Right atrium auricular region (tissue), 2 donors: ENCODE data around the gene MTERF4. TPM values are rescaled to one million over a fixed set of nuclear protein-coding genes. Genes with fewer than 3 reads are reported as not detected.
A peak's percentile ranks its signal among the peaks of the same experiment; 100 is the strongest.

Experiments
- DNase-seq: peaks from one replicate; pipeline ENCODE4 v3.0.0-alpha.2; 2019; ENCODE audit warnings: low spot score
- H3K27ac ChIP-seq, 2 donors: fragments of 200-600 bp; sonication (generic); 1 replicate in 1 of 2; 2 replicates in 1 of 2; pipeline ENCODE4 v1.5.1; 2016 to 2019
- H3K27me3 ChIP-seq, 2 donors: fragments of 200-600 bp; sonication (generic); one replicate each; pipeline versions ENCODE4 v1.5.1 to v1.6.0; 2017 to 2019
- H3K36me3 ChIP-seq: fragments of 200-600 bp; sonication (generic); one replicate; pipeline ENCODE4 v1.5.1; 2016
- H3K4me1 ChIP-seq, 2 donors: fragments of 200-600 bp; sonication (generic); one replicate each; pipeline versions ENCODE4 v1.5.1 to v1.6.0; 2017 to 2019
- H3K4me3 ChIP-seq, 2 donors: fragments of 200-600 bp; sonication (generic); 1 replicate in 1 of 2; 2 replicates in 1 of 2; pipeline ENCODE4 v1.5.1; 2017 to 2019; ENCODE audit warnings: mild to moderate bottlenecking in 1 of 2, moderate library complexity in 1 of 2
- H3K9me3 ChIP-seq, 2 donors: fragments of 200-600 bp; sonication (generic); one replicate each; pipeline ENCODE4 v1.5.1; 2019
- total RNA-seq, 2 donors: library from RNA; depleted of rRNA; stranded (reverse); fragments of >200 nt; gene quantifications; one replicate each; pipeline ENCODE4 v1.1.0, GENCODE V29; 2016
- TF ChIP-seq, protein P1 (sequence below), 2 donors: fragments of 200-600 bp; sonication (generic); IDR thresholded peaks; one replicate each; pipeline ENCODE4 v1.5.1; 2019; ENCODE audit warnings: antibody characterized with exemption in 2 of 2

Gene MTERF4
- total RNA-seq, 2 donors from 2014 or later = 20.6 to 25.3 TPM

- no peak overlapping the region for H3K4me3 ChIP-seq
- peaks cover 0 to 7% of the 10 kb centered on the region in 2 donors for H3K4me1 ChIP-seq
- H3K36me3 ChIP-seq = peaks cover 12% of the 10 kb centered on the region
- no peak overlapping the region for H3K27ac ChIP-seq
- TF ChIP-seq, protein P1, sequence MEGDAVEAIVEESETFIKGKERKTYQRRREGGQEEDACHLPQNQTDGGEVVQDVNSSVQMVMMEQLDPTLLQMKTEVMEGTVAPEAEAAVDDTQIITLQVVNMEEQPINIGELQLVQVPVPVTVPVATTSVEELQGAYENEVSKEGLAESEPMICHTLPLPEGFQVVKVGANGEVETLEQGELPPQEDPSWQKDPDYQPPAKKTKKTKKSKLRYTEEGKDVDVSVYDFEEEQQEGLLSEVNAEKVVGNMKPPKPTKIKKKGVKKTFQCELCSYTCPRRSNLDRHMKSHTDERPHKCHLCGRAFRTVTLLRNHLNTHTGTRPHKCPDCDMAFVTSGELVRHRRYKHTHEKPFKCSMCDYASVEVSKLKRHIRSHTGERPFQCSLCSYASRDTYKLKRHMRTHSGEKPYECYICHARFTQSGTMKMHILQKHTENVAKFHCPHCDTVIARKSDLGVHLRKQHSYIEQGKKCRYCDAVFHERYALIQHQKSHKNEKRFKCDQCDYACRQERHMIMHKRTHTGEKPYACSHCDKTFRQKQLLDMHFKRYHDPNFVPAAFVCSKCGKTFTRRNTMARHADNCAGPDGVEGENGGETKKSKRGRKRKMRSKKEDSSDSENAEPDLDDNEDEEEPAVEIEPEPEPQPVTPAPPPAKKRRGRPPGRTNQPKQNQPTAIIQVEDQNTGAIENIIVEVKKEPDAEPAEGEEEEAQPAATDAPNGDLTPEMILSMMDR (IDR thresholded peaks at IDR 0.05) = no peak
- no peaks in the 10 kb centered on the region for H3K9me3 ChIP-seq
- peak; percentile 43 for DNase-seq
- no peaks in the 10 kb centered on the region for H3K27me3 ChIP-seq
These were observed 33.7 kb downstream of the MTERF4 start for GRCh38 chr2:241068136-241068941.

GRCh38 chr2:241067501-241068135 lies 34.5 kb downstream of the MTERF4 start:
- peak; percentile 49 for DNase-seq
- no peaks in the 10 kb centered on the region for H3K27me3 ChIP-seq

GRCh38 chr2:241066893-241067341 lies 35.2 kb downstream of the MTERF4 start:
- TF ChIP-seq, protein P1 (IDR thresholded peaks at IDR 0.05) = no peak
- Histone ChIP-seq H3K9me3 (no peaks in the 10 kb centered on the region), H3K27me3 (no peaks in the 10 kb centered on the region), H3K4me3 (no peak overlapping the region), H3K36me3 (peaks cover 12% of the 10 kb centered on the region), H3K4me1 (peaks cover 0 to 7% of the 10 kb centered on the region in 2 donors), H3K27ac (no peak overlapping the region)
- peak; percentile 36 for DNase-seq

More at GRCh38 chr2:241067501-241068135, 34.5 kb downstream of the MTERF4 start:
- Histone ChIP-seq H3K9me3 (no peaks in the 10 kb centered on the region), H3K36me3 (peaks cover 12% of the 10 kb centered on the region), H3K27ac (no peak overlapping the region), H3K4me3 (no peak overlapping the region), H3K4me1 (peaks cover 0 to 7% of the 10 kb centered on the region in 2 donors)
- TF ChIP-seq, protein P1 (IDR thresholded peaks at IDR 0.05) = no peak

GRCh38 chr2:241066171-241066892 lies 35.8 kb downstream of the MTERF4 start:
- H3K27ac ChIP-seq = no peak overlapping the region
- H3K36me3 ChIP-seq = peaks cover 12% of the 10 kb centered on the region
- DNase-seq = peak; percentile 47
- peaks cover 0 to 7% of the 10 kb centered on the region in 2 donors for H3K4me1 ChIP-seq
- no peaks in the 10 kb centered on the region for H3K9me3 ChIP-seq
- H3K4me3 ChIP-seq = no peak overlapping the region
- H3K27me3 ChIP-seq = no peaks in the 10 kb centered on the region
- TF ChIP-seq, protein P1 (IDR thresholded peaks at IDR 0.05) = no peak

DNA sequence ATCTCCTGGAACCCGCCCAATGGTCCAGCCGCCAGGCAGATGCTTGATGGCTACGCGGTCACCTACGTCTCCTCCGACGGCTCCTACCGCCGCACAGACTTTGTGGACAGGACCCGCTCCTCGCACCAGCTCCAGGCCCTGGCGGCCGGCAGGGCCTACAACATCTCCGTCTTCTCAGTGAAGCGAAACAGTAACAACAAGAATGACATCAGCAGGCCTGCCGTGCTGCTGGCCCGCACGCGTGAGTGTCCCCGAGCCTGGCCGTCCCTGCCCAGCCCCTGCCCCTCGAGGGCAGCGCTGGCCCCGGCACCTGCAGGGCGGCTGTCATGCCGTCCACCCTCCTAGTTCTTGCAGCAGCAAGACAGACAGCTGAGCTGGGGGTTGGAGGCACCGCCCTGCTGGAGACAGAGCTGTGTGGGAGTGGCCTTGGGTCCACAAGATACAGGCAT lies 36.7 kb downstream of the MTERF4 start:
- Histone ChIP-seq H3K27ac (no peak overlapping the region), H3K4me1 (peaks cover 0 to 7% of the 10 kb centered on the region in 2 donors), H3K27me3 (no peaks in the 10 kb centered on the region), H3K4me3 (no peak overlapping the region), H3K36me3 (peaks cover 12% of the 10 kb centered on the region), H3K9me3 (no peaks in the 10 kb centered on the region)
- TF ChIP-seq, protein P1 (IDR thresholded peaks at IDR 0.05) = no peak
- DNase-seq = peak; percentile 42
